NCI-H446 treated with DMSO at 0.1 percent for 48 hours (cell line): ENCODE results near the gene RNF167.

Source experiments
- DNase-seq: peaks from one replicate; lab custom pipeline; 2025; lab: John Stamatoyannopoulos, UW

Gene RNF167

GRCh38 chr17:4938688-4939545, 1.2 kb upstream of the RNF167 start:
- no peak for DNase-seq

GRCh38 chr17:4939546-4939795, 597 bp upstream of the RNF167 start:
- no peak for DNase-seq

GRCh38 chr17:4940555-4941318, 669 bp downstream of the RNF167 start:
- DNase-seq = no peak

- no peak for DNase-seq
Measured at GRCh38 chr17:4941319-4941610, 1.2 kb downstream of the RNF167 start.

GRCh38 chr17:4942760-4943508, 2.9 kb downstream of the RNF167 start:
- DNase-seq = no peak

GRCh38 chr17:4944163-4944553, 4.1 kb downstream of the RNF167 start:
- DNase-seq = no peak

GRCh38 chr17:4944554-4945175, 4.6 kb downstream of the RNF167 start:
- no peak for DNase-seq

GRCh38 chr17:4945176-4945943, 5.3 kb downstream of the RNF167 start:
- peak; percentile 23 for DNase-seq

GRCh38 chr17:4945944-4946280, 5.8 kb downstream of the RNF167 start:
- DNase-seq = no peak

GRCh38 chr17:4946312-4946976, 6.4 kb downstream of the RNF167 start:
- no peak for DNase-seq

GRCh38 chr17:4947010-4947410, 6.9 kb downstream of the RNF167 start:
- no peak for DNase-seq

- no peak for DNase-seq
Measured at GRCh38 chr17:4947411-4948165, 7.5 kb downstream of the RNF167 start.

GRCh38 chr17:4948166-4948930, 8.3 kb downstream of the RNF167 start, which contains the start of gene PFN1:
Gene PFN1, minus strand, starts transcription at chr17:4948530. Its CDS starts 136 bp downstream, at chr17:4948394.
- DNase-seq = peak; percentile 70

- DNase-seq = peak; percentile 77
Measured at GRCh38 chr17:4948931-4949320, 8.9 kb downstream of the RNF167 start.

GRCh38 chr17:4949321-4950074, 9.4 kb downstream of the RNF167 start:
- DNase-seq = no peak

- no peak for DNase-seq
Measured at GRCh38 chr17:4950075-4950745, 10.1 kb downstream of the RNF167 start.

GRCh38 chr17:4950746-4951204, 10.7 kb downstream of the RNF167 start, which contains the start of gene ENO3:
Gene ENO3, plus strand, starts transcription at chr17:4951119. Its CDS starts 711 bp downstream, at chr17:4951830.
- DNase-seq = no peak

- no peak for DNase-seq
Measured at GRCh38 chr17:4951486-4951885, 11.4 kb downstream of the RNF167 start.
